Skin of body (tissue), 3 donors: ENCODE measurements around the gene TSNAXIP1. TPM values are rescaled to one million over a fixed set of nuclear protein-coding genes. Genes with fewer than 3 reads are reported as not detected.
"Not testable (repeated sequence)": the region's sequence is repeated elsewhere in the genome, so short reads cannot be mapped to it uniquely, and the experiment has no call there.

Experiments
- DNase-seq: peaks from one replicate; lab custom pipeline; 2025; lab: John Stamatoyannopoulos, UW
- small RNA-seq: library from RNA; depleted of rRNA; stranded (forward); fragments of <200 nt; gene quantifications from one replicate; pipeline ENCODE3, GENCODE V24; 2014; ENCODE audit warnings: low replicate concordance
- total RNA-seq: library from RNA; depleted of rRNA; stranded (reverse); fragments of >200 nt; gene quantifications from one replicate; pipeline ENCODE4 v1.2.3, GENCODE V29; 2014

The TSNAXIP1 gene
- total RNA-seq, 1 donor from 2014 or later = 0.59 TPM

DNA sequence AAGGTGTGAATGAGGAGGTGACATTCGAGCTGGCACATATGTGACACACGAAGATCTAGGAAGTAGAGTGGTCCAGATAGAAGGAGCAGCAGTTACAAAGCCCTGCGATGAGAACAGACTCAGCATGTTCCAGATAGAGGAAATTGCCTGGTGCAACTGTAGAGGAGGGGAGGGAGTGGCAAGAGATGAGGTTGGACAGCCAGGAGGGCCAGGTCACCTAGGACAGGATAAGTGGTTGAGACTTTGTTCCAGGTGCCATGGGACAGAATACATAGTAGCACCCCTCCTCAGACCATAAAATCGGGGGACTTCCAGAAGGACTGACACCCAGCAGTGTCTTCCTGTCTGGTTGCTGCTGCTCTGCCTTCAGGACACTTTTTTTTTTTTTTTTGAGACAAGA, 51.8 kb downstream of the TSNAXIP1 start:
- DNase-seq = no peak

DNA sequence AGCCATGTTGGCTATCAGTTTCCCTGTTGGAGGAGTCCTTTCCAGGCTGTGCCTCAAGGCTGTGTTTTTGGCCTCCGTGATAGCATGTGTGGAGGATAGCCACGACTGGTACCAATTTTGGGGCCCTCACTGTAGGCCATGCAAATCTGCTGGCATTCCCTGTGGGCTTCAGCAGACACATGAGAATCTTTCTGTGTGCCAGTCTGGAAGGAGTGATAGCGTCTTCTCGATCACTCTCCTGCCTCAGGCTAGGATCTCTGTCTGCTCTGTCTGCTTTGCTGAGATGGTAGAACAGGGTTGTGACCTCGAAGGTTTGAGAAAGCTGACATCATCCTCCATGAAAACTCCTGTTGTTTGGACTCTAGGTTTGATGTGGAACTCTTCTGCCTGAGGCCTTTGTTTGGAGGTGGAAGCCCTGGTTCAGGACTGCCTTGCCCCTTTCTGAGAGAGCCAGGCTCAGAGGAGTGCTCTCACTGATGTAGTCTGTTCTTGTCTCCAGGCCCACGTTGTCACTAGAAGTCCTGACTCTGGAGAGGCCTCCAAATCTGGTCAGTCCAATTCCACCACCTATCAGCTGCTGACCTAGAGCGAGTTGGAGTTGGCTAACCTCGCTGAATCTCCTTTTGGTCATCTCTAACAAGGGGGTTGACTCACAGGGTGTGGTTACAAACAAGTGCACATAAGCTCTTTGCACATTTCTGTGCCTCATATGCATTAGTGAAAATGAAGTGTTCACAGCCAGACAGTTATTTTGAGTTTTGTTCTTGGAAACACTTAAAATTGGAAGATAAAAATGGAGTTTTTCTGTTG, 54.1 kb downstream of the TSNAXIP1 start:
- no peak for DNase-seq

DNA sequence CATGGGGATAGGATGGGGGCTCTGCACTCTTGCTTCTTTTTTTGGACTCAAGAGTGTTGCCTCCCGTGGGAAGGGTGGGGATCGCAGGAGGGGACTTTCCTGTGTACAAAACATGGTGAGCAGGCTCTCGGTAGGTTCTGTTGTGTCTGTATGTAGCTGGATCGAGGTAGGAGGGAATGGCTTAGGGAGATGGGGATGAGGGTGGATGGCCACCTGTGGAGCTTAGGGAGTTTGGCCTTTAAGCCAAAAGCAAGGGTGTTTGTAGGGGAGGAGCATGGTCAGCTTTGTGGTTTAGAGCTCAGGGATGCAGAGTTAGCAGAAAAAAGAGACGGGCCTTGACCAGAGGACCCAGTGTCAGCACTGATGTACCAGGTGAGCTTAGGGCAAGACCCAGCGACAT, 55.2 kb downstream of the TSNAXIP1 start:
- DNase-seq = no peak

DNA sequence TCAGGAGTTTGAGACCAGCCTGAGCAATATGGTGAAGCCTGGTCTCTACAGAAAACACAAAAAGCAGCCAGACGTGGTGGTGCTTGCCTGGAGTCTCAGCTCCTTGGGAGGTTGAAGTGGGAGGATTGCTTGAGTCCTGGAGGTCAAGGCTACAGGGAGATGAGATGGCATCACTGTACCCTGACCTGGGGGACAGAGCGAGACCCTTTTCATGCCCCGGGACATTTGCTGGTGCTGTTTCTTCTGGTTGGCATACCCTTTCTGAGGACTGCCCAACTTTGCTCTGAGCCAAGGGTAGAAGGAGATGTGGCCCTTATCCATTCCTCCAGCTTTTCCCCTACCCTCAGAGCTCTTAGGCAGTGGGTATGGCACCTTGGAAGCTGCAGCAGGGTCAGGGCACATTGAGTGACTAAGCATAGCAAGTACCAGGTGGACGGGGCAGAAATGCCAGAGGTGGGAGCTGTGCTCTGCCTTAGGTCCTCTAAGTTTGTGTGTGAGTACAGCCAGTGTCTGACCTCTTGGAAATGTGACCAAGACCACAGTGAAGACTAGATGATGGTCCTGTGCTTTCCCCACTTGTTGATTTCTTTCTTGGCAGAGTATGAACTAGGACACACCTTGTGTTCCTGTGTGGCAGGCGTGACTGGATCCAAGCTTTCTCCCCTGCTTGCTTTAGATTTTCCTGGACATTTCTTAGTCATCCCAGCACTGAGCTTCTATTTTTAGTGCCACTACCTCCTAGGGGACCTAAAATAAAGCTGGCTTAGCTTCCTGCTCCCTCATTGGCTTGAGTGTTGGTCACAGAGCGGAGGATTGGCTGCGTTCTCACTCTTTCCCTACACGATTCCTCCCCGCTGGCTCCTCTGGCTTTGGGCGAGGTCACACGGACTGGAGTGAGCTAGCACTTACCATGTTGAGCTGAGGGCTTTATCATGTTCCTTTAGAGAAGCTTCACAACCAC, 56.2 kb downstream of the TSNAXIP1 start:
- DNase-seq = no peak

DNA sequence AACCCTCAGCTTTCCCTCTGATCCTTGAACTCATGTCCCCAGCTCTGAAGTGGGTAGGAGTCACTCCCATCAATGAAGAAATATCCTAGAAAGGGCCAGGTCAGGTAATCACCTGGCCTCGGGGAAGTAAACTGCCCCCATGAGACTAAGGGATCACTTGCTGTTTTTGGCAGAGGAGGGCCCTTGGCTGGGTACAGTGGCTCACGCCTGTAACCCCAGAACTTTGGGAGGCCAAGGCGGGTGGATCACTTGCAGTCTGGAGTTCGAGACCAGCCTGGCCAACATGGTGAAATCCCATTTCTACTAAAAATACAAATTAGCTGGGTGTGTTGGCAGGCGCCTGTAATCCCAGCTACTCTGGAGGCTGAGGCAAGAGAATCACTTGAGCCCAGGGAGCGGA, 57.4 kb downstream of the TSNAXIP1 start:
- DNase-seq = not testable (repeated sequence)

DNA sequence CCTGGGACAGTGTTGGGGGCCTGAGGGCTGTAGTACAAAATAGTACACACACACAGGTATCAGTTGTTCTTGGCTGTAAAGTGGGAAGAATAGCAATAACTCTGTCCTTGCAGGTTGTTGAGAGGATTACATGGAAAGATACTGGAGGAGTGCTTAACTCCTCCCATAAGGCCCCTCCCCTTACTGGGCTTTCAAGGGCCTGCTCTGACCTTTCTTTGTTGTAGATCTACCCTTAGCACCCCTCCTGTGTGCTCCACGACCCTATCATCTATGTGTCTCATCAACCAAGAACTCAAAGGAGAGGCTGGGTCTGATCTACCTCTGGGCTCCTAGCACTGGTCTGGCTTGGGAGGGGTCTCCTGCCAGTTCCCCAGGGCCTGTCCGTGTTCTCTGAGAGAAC, 57.9 kb downstream of the TSNAXIP1 start:
- DNase-seq = no peak

DNA sequence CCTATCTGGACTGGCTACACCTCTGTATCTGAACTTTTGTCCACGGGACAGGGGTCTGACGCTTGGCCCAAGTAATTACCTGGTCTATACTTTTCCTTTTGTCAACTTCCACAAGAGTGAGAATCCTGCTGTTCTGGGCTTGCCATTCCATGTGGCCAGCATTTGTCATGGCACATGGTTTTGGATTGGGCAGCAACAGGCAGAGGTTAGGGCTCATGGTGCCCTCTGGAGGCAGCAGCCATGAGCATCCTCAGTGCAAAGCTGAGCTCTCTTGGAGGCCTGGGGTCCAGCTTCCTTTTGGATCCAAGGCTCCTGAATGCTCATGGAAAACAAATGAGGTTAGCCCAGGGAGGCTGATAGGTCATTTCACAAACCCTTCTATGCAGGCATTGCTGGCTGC, 58.6 kb downstream of the TSNAXIP1 start:
- no peak for DNase-seq

DNA sequence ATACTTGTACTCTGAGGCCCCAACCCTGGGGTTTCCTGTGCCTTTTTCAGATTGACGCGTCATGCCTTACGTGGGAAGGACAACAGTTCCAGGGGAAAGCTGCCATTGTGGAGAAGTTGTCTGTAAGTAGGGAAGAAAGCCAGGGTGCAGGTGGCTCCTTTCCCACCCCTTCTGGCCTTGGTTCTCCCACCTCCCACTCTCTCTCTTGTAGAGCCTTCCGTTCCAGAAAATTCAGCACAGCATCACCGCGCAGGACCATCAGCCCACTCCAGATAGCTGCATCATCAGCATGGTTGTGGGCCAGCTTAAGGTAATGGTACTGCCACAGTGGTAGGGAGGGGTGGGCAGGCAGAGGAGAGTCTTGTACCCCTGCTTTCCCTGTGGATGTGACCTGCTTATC, 61.6 kb downstream of the TSNAXIP1 start:
- no peak for DNase-seq

DNA sequence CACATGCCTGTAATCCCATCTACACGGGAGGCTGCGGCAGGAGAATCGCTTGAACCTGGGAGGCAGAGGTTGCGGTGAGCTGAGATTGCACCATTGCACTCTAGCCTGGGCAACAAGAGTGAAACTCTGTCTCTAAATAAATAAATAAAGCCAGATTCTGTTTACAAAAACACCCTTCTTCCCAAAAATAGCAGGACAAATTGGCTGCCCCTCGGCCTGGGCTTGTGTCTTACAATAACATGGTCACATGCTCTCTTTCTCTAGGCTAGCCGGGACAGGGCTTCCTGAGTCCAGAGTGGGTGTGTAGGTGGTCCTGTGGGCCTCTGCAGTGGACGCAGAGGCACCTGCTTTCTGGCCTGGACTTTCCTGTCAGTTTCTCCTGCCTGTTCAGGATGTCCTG, 63.0 kb downstream of the TSNAXIP1 start:
- DNase-seq = no peak

DNA sequence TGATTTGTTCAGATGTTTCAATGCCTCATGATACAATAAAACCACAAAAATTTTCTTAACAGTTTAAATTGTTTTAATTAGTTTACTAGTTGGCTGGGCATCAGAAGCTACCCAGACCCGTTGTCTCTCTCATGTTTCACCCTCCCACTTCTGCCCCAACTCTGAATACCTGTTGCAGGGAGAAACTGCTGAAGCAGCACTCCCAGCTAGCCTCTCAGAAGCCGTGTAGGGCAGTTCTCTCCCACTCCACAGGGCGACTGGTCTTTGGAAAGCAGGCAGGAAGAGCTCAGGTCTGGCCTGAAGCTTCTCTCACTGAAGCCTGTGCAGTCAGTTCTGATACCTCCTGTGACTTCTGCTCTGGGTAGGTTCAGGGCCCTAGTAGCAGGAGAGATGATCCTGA, 64.6 kb downstream of the TSNAXIP1 start:
- no peak for DNase-seq

DNA sequence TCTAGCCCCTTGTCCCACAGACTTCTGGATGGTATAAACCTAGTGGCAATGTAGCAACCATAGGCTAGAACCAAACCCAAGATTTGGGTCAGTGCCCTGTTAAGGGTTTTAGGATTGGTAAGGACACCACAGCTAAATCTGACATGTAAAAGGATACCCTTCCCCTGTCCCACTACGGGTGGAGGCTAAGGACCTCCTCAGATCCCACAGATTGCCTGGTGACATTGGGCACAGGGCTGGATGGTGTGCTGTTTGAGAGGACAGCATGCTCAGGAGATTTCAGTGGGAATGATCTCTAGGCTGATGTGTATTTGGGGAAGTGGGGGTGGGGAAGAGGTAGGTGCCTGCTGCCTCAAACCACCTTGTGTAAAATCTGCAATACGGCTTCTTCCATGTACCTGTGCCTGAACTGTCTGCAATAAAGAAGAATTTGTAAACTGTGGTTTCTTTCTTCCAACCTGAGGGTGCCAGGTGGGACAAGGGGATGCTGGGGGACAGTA, 65.5 kb downstream of the TSNAXIP1 start:
- no peak for DNase-seq

DNA sequence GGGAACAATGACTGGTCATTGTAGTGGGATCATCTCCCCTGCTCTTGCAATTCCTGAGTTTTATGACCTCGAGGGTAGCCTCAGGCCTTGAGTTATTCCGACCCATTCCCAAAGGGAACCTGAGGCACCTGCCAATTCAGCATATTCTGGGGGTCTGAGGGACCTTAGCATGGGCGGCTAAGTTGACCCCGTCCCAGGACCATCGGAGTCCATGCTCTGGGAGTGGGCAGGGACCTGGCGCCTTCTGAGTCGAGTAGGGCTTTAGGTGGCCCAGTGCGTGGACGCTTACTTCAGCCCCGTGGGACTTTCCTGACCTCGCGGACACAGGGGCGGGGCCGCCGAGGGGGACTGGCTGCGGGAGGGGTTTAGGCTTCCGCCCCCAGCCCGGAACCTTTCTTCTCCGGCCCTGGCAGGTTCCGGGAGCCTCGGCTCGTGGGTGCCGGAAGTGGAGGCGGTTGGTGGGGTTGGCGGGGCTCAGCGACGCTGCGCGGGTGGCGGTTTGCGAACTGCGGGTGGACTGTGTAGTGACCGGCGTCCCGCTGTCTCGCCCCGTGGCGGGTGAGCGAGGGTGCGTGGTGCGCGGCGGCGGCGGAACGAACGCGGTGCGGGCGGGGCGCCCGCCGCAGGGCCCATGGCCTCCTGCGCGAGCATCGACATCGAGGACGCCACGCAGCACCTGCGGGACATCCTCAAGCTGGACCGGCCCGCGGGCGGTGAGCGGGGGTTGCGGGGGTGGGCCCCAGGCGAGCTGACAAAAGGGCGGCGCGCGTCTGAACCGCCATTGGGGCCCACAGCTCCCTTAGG, 66.1 kb downstream of the TSNAXIP1 start, which contains the start of gene EDC4:
TSS of gene EDC4 (plus strand) at position 422 of the 804 bp plus-strand sequence. CDS start at position 632, 210 bp downstream.
- DNase-seq = peak; percentile 59

DNA sequence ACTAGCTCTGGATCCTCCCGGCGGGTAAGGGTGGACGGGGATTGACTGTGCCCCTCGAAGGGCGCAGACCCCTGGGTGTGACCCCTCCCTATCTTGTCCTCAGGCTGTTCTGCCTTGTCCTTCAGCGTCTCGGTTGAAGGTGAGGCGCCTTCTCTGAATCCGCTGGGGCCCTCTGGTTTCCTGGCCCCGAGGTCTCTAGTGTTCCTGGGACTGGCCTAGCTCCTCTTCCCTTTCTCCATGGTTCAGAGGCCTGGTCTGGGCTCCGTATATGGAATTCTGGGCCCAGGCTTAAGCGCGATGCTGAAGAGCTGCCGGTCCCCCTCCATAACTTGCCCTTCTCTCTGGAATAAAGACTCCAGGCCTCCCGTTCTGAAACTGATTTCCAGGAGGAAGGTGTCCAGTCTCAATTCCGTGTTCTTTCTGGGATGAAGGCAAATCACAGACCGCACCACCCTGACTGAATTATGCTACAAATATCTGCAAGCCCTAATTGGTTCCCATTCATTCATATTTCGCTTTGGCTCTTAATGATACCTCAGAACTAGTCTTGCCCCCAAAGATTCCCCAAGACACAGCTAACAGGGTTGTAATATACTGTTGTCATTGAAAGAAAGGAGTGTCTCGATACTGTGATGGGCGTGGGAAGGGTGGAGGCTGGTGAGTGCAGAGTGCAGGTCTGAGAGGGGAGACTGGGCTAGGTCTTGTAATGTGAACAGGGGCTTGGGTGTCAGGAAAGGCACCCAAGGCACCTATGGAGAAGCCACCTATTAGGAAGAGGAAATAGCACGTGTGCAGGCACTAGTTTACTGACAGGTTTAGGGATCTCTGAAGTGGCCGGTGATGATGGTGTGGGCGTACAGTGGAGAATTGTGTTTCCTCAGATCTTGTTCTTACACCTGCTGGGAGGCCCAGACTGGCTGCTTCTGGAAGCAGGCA, 67.0 kb downstream of the TSNAXIP1 start:
- DNase-seq = no peak

DNA sequence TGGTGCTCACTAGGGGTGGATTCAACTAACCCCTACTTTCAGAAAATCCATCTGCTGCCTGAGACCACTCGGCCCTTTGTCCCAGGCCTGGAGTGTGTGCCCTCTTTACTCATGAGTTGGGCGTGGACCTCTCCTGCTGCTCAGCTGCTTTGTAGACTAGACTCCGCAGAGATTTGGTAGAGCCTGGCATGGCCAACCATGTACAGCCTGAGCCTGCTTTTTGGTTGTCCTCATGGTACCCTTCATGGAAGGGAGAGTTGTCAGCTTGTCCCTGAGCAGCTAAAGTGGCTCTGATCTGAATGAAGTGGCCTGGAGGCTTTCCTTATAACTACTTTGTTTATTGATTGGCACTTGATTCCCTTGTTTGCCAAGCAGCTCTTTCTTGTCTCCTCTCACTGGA, 67.7 kb downstream of the TSNAXIP1 start:
- DNase-seq = no peak

DNA sequence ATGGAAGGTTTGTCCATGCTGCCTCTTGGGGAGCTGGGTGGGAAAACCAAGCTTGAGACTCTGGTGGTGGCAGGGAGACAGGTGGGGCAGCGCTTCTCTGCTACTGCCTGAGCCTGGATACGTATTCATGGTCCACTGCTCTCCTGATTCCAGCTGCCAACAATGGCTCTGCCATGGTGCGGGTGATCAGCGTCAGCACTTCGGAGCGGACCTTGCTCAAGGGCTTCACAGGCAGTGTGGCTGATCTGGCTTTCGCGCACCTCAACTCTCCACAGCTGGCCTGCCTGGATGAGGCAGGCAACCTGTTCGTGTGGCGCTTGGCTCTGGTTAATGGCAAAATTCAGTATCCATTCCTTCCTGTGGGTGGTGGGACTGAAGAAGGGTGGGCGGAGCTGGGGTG, 70.4 kb downstream of the TSNAXIP1 start:
- DNase-seq = no peak

Small RNA genes within 50 kb of the gene (small RNA-seq; reads per million reads assigned to genes)
- not detected for gene AC040162.2

Other genes starting within 250 kb of the TSNAXIP1 start
- gene CTCF, start 244.4 kb upstream of the TSNAXIP1 start, total RNA-seq = 36.4 TPM
- gene CARMIL2, start 161.7 kb upstream of the TSNAXIP1 start, total RNA-seq = 0.39 TPM
- gene ACD, start 146.6 kb upstream of the TSNAXIP1 start, total RNA-seq = 6.6 TPM
- gene PARD6A, start 145.9 kb upstream of the TSNAXIP1 start, total RNA-seq = 0.69 TPM
- gene ENKD1, start 140.1 kb upstream of the TSNAXIP1 start, total RNA-seq = 9.1 TPM
- gene C16orf86, start 140.1 kb upstream of the TSNAXIP1 start, total RNA-seq = 1.8 TPM
- 14.1 TPM for gene GFOD2, start 87.6 kb upstream of the TSNAXIP1 start, total RNA-seq
- 8.7 TPM for gene RANBP10, start 329 bp upstream of the TSNAXIP1 start, total RNA-seq
- gene THAP11, start 35.4 kb downstream of the TSNAXIP1 start, total RNA-seq = 21.7 TPM
- gene NUTF2, start 40.0 kb downstream of the TSNAXIP1 start, total RNA-seq = 56.5 TPM
- 49.6 TPM for gene CENPT, start 40.8 kb downstream of the TSNAXIP1 start, total RNA-seq
- gene EDC4, start 66.2 kb downstream of the TSNAXIP1 start, total RNA-seq = 36.7 TPM
- not detected for gene NRN1L, start 78.0 kb downstream of the TSNAXIP1 start, total RNA-seq
- gene PSKH1, start 86.4 kb downstream of the TSNAXIP1 start, total RNA-seq = 8.3 TPM
- gene CTRL, start 125.0 kb downstream of the TSNAXIP1 start, total RNA-seq = 0.49 TPM
- 16.4 TPM for gene PSMB10, start 130.0 kb downstream of the TSNAXIP1 start, total RNA-seq
- 7.6 TPM for gene LCAT, start 137.2 kb downstream of the TSNAXIP1 start, total RNA-seq
- 38.1 TPM for gene SLC12A4, start 161.7 kb downstream of the TSNAXIP1 start, total RNA-seq
- gene DPEP3, start 173.6 kb downstream of the TSNAXIP1 start, total RNA-seq = not detected
- gene DPEP2, start 192.6 kb downstream of the TSNAXIP1 start, total RNA-seq = 1.8 TPM
- not detected for gene DPEP2NB, start 209.0 kb downstream of the TSNAXIP1 start, total RNA-seq
- gene DDX28, start 216.3 kb downstream of the TSNAXIP1 start, total RNA-seq = 6.1 TPM
- 11.0 TPM for gene DUS2, start 216.4 kb downstream of the TSNAXIP1 start, total RNA-seq